Activated CD4-positive, alpha-beta memory T cell treated with anti-CD3 and anti-CD28 coated beads, Interleukin-2, amount 10 ng/mL, durations not matched to agents 7 days and 5 days (primary cell): Measurements from ENCODE around the gene VPS35. TPM values are rescaled to one million over a fixed set of nuclear protein-coding genes. Genes with fewer than 3 reads are reported as not detected.

ENCODE experiments used
- CTCF ChIA-PET: fragments of 350-600 bp; sonication (Branson Sonifier 250); formaldehyde crosslinking; loops from one replicate; lab custom pipeline; 2021; ENCODE audit warnings: antibody characterized with exemption, inconsistent platforms; lab: Charles Lee
- POLR2A ChIA-PET: fragments of 350-600 bp; sonication (Branson Sonifier 250); formaldehyde crosslinking; loops from one replicate; lab custom pipeline; 2021; ENCODE audit warnings: antibody characterized with exemption; lab: Charles Lee
- DNase-seq: peaks from one replicate; pipeline ENCODE4 v3.0.0-alpha.2; 2020
- H3K27ac Mint-ChIP-seq: one replicate; pipeline ENCODE4 v1.8.0; 2021; ENCODE audit warnings: mild to moderate bottlenecking, mixed read lengths
- H3K27me3 Mint-ChIP-seq: one replicate; pipeline ENCODE4 v1.8.0; 2021; ENCODE audit warnings: mixed read lengths
- H3K36me3 Mint-ChIP-seq: one replicate; pipeline ENCODE4 v1.8.0; 2021; ENCODE audit warnings: low read depth, mixed read lengths
- H3K4me1 Mint-ChIP-seq: one replicate; pipeline ENCODE4 v1.8.0; 2021; ENCODE audit warnings: mixed read lengths
- H3K4me3 Mint-ChIP-seq: one replicate; pipeline ENCODE4 v1.8.0; 2021; ENCODE audit warnings: mild to moderate bottlenecking, mixed read lengths
- H3K9me3 Mint-ChIP-seq: one replicate; pipeline ENCODE4 v1.8.0; 2021; ENCODE audit warnings: mixed read lengths
- total RNA-seq, 2 experiments: library from RNA; stranded (reverse); gene quantifications; one replicate each; pipeline ENCODE4 v1.2.3, GENCODE V29; 2021

VPS35 gene
- total RNA-seq, 2 experiments from 2014 or later = 86.8 to 89.4 TPM

DNA sequence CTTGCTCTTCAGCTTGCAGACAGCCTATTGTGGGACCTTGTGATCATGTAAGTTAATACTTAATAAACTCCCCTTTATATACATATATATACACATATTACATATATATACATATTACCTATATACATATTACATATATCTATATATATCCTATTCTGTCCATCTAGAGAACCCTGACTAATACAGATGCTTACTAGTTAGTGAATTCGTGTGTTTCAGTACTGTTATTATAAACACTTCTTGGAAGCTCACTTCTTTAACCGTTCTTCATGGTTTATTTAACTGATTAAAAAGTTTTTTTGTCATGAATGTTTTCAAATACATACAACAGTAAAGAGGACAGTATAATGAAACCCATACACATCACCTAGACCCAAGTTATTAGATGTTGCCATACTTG, 13.1 kb upstream of the VPS35 start:
- CTCF ChIA-PET = no interaction called here
- Mint-ChIP-seq H3K36me3 (peaks cover 23% of the 10 kb centered on the region), H3K27me3 (no peaks in the 10 kb centered on the region), H3K4me3 (no peak overlapping the region), H3K27ac (no peak overlapping the region), H3K9me3 (no peaks in the 10 kb centered on the region), H3K4me1 (peaks cover 13% of the 10 kb centered on the region)
- DNase-seq = no peak
- POLR2A ChIA-PET = no interaction called here

DNA sequence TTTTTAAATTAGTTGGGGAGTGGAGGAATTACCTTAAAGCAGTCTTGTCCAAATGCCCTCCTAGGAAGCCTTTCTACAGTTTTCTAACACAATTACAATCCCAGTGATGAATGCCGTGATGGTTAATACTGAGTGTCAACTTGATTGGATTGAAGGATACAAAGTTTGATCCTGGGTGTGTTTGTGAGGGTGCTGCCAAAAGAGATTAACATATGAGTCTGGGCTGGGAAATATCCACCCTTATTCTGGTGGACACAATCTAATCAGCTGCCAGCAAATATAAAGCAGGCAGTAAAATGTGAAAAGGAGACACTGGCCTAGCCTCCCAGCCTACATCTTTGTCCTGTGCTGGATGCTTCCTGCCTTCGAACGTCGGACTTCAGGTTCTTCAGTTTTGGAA, 12.6 kb upstream of the VPS35 start:
- H3K27me3 Mint-ChIP-seq = no peaks in the 10 kb centered on the region
- no peak overlapping the region for H3K27ac Mint-ChIP-seq
- DNase-seq = no peak
- peaks cover 25% of the 10 kb centered on the region for H3K36me3 Mint-ChIP-seq
- no peak overlapping the region for H3K4me3 Mint-ChIP-seq
- H3K4me1 Mint-ChIP-seq = peaks cover 9% of the 10 kb centered on the region
- POLR2A ChIA-PET = no interaction called here
- H3K9me3 Mint-ChIP-seq = no peaks in the 10 kb centered on the region
- CTCF ChIA-PET = no interaction called here

DNA sequence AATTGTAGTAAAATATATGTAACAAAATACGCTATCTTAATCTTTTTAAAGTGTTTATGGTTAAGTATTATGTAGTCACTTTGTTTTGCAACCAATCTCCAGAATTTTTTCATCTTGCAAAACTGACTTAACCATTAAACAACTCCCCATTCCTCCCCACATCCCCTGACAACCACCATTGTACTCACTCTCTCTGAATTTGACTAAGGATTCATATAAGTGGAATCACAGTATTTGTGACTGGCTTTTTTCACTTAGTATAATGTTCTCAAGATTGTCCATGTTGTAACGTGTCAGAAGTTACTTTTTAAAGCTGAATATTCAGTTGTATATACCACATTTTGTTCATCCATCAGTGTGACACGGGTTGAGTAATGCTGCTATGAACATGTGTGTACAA, 11.1 kb upstream of the VPS35 start:
- H3K27me3 Mint-ChIP-seq = no peaks in the 10 kb centered on the region
- ChIA-PET POLR2A (interaction anchor here (1.0 to 1.6 kb wide), 3 partner anchors 10 to 126 kb away, joined by 3 to 5 read pairs (median 4); partner anchors contain the start of gene ORC6), CTCF (interaction anchor here (0.8 kb wide), 1 partner anchor 8 kb away, joined by 3 read pairs; no protein-coding TSS in a partner anchor)
- no peak overlapping the region for H3K4me3 Mint-ChIP-seq
- H3K36me3 Mint-ChIP-seq = peaks cover 36% of the 10 kb centered on the region
- DNase-seq = no peak
- peaks cover 7% of the 10 kb centered on the region for H3K4me1 Mint-ChIP-seq
- H3K9me3 Mint-ChIP-seq = no peaks in the 10 kb centered on the region
- no peak overlapping the region for H3K27ac Mint-ChIP-seq

DNA sequence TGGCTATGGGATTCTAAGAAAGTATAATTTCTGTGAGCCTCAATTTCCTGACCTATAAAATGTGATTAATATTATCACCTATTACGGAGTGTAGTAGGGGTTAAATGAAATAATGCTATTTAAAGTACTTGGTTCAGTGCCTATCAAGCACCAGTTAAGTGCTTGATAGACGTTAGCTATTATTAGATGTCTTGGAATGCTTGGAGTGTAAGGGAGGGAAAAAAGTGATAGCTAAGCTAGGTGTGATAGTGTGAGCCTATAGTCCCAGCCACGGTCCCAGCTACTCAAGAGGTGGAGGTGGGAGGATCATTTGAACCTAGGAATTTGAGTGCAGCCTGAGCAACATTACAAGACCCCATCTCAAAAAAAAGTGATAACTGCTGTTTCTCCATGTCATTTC, 8.0 kb upstream of the VPS35 start:
- no peak for DNase-seq
- Mint-ChIP-seq H3K4me3 (no peak overlapping the region), H3K27me3 (no peaks in the 10 kb centered on the region), H3K4me1 (peaks cover 4% of the 10 kb centered on the region), H3K9me3 (no peaks in the 10 kb centered on the region), H3K36me3 (peaks cover 45% of the 10 kb centered on the region), H3K27ac (no peak overlapping the region)
- ChIA-PET CTCF (interaction anchor here (0.9 kb wide), 1 partner anchor 23 kb away, joined by 4 read pairs; no protein-coding TSS in a partner anchor), POLR2A (no interaction called here)

DNA sequence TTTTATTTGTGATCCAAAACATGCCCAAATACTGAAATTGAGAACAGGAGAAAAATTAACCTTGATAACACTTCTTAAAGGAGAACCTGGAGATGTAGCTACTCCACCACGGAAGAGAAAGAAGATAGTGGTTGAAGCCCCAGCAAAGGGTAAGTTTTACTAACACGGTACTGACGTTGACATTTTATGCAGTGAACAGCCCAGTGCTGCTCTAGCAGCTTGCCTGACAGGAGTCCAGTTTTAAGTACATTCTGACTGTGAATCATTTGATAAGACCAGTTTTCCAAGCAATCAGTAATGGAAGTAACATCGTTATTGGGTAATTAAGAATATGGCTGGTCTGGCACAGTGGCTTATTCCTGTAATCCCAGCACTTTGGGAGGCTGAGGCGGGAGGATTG, 7.0 kb upstream of the VPS35 start:
- Mint-ChIP-seq H3K4me1 (no peaks in the 10 kb centered on the region), H3K27me3 (no peaks in the 10 kb centered on the region), H3K9me3 (no peaks in the 10 kb centered on the region), H3K4me3 (no peak overlapping the region), H3K27ac (no peak overlapping the region), H3K36me3 (peaks cover 55% of the 10 kb centered on the region)
- DNase-seq = no peak
- ChIA-PET POLR2A (no interaction called here), CTCF (no interaction called here)

DNA sequence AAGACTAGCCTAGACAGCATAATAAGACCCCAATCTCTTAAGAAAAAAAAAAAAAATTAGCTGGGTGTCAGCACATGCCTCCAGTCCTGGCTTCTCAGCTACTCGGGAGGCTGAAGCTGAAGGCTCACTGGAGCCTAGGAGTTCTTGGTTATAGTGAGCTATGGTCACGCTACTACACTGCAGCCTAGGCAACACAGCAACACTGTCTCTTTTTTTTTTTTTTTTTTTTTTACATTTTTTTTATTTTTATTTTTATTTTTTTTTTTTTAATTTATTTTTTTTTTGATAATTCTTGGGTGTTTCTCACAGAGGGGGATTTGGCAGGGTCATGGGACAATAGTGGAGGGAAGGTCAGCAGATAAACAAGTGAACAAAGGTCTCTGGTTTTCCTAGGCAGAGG, 4.6 kb upstream of the VPS35 start:
- POLR2A ChIA-PET = no interaction called here
- DNase-seq = no peak
- peaks cover 50% of the 10 kb centered on the region for H3K36me3 Mint-ChIP-seq
- no peak overlapping the region for H3K27ac Mint-ChIP-seq
- H3K9me3 Mint-ChIP-seq = no peaks in the 10 kb centered on the region
- CTCF ChIA-PET = interaction anchor here (0.9 to 1.2 kb wide), 2 partner anchors 20 to 280 kb away, joined by 3 to 4 read pairs; partner anchors contain the start of gene DNAJA2
- H3K4me3 Mint-ChIP-seq = no peak overlapping the region
- no peaks in the 10 kb centered on the region for H3K27me3 Mint-ChIP-seq
- no peaks in the 10 kb centered on the region for H3K4me1 Mint-ChIP-seq

DNA sequence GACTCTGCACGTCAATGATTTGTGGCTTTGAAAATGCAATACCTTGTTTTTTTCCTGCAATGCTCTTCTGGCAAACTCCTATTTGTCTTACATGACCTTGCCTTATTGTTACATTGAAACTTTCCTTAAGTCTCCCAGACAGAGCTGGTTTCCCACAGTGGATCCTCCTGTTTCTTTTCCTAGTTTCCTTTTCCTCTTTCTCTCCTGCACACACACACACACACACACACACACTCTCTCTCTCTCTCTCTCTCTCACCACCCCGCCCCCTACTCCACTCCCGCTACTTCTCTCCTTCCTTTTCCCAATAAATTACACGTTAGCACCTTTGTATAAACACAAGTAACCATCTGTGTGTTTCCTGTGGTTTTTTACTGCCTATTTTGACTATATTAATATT, 2.7 kb upstream of the VPS35 start:
- Mint-ChIP-seq H3K27me3 (no peaks in the 10 kb centered on the region), H3K4me3 (no peak overlapping the region), H3K36me3 (peaks cover 42% of the 10 kb centered on the region), H3K4me1 (peaks cover 16% of the 10 kb centered on the region), H3K9me3 (no peaks in the 10 kb centered on the region), H3K27ac (no peak overlapping the region)
- no peak for DNase-seq
- ChIA-PET POLR2A (interaction anchor here (1.2 to 4.0 kb wide), 4 partner anchors 71 to 281 kb away, joined by 3 to 30 read pairs (median 14); partner anchors contain the start of genes C16orf87 and SHCBP1), CTCF (interaction anchor here (0.8 to 3.9 kb wide), 5 partner anchors 8 to 138 kb away, joined by 3 to 32 read pairs (median 3); no protein-coding TSS in a partner anchor)

DNA sequence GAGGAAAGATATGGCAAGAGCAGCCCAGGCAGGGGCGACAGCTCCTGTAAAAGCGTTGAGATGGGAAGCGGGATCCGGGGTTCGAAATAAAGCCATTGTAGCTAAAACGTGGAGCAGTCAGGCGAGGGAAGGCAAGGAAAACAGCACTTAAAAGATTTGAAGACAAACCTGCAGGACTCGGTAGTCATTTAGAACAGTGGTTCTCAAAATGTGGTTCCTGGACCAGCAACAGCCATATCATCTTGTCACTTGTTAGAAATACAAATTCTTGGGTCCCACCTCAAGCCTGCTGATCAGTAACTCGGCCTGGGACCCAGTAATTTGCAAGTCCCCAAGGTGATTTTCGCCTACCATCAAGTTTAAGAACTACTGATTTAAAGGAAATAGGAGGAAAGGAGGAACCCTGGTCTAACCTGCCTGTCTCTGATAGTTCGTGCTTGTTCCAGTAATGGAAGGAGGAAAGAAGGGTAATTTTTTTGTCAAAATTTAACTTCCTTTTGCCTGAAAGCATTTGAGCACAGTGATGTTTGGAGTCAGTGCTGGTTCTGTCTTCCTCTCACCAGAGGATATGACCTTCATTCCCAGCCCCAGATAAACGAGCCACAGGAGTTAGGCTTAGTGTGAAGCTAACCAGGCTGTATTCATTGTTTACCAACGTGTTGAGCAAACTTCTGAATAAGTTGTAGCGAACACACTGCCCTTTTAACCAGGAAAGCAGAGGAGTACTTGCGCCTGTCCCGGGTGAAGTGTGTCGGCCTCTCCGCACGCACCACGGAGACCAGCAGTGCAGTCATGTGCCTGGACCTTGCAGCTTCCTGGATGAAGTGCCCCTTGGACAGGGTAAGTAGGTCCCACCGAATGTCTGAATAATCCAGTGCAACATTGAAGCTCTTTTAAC, 1.6 kb upstream of the VPS35 start:
- no peak for DNase-seq
- CTCF ChIA-PET = interaction anchor here (1.2 to 3.9 kb wide), 5 partner anchors 13 to 240 kb away, joined by 3 to 32 read pairs (median 4); partner anchors contain the start of gene C16orf87
- H3K4me1 Mint-ChIP-seq = peaks cover 21% of the 10 kb centered on the region
- H3K27me3 Mint-ChIP-seq = no peaks in the 10 kb centered on the region
- no peak overlapping the region for H3K4me3 Mint-ChIP-seq
- no peak overlapping the region for H3K27ac Mint-ChIP-seq
- POLR2A ChIA-PET = interaction anchor here (0.6 to 4.0 kb wide), 15 partner anchors 9 to 284 kb away, joined by 3 to 30 read pairs (median 3); partner anchors contain the start of genes C16orf87, DNAJA2, GPT2 and SHCBP1
- no peaks in the 10 kb centered on the region for H3K9me3 Mint-ChIP-seq
- peaks cover 36% of the 10 kb centered on the region for H3K36me3 Mint-ChIP-seq

DNA sequence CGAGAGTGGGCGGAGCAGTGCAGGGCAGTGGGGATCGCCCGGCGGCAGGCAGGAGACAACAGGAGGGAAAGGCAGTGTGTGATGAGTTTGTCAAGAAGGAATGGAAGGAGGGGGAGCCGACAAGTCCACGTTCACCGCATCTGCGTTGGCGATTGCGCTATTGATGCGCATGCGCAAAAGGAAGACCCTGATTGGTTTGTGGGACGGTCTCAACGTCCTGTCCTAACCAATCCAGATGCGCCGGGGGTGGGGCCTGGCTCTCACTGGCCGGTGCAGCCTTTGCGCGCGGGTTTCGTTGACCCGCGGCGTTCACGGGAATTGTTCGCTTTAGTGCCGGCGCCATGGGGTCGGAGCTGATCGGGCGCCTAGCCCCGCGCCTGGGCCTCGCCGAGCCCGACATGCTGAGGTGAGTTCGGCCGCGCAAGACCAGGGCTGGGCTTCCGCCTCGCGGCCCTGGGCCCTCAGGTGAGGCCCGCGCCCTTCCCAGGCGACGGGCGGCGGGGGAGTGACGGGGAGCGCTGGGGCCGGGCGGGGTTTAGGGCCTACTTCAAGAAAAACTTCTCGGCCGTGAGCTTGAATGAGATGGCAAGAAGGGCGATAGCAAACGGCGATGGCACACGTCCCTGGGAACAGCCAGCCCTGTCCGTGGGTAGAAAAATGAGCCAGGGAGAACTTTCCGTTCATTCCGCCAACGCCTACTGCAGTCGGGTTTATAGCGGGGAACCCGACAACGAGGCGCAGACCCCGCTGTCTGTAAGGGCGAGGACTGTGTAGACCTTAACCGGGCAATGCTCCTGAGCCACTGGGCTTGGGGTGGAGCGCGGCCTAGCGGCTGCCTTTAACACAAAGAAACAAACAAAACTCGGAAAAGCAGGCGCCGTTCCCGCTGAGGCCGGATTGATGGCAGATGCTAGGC, 645 bp upstream of the VPS35 start, which contains the start of gene ORC6:
ORC6 (plus strand) TSS at position 295 of the 916 bp plus-strand sequence; CDS start at position 342, 47 bp downstream.
- POLR2A ChIA-PET = interaction anchor here (0.6 to 4.0 kb wide), 14 partner anchors 10 to 284 kb away, joined by 3 to 30 read pairs (median 4); partner anchors contain the start of genes C16orf87, DNAJA2, GPT2 and SHCBP1
- Mint-ChIP-seq H3K36me3 (peaks cover 27% of the 10 kb centered on the region), H3K4me1 (peaks cover 27% of the 10 kb centered on the region), H3K27me3 (no peaks in the 10 kb centered on the region), H3K9me3 (no peaks in the 10 kb centered on the region), H3K27ac (no peak within 1 kb of the TSS), H3K4me3 (no peak within 1 kb of the TSS)
- peak; percentile 96 for DNase-seq
- CTCF ChIA-PET = interaction anchor here (0.7 to 3.9 kb wide), 5 partner anchors 11 to 241 kb away, joined by 3 to 32 read pairs (median 3); partner anchors contain the start of gene C16orf87

DNA sequence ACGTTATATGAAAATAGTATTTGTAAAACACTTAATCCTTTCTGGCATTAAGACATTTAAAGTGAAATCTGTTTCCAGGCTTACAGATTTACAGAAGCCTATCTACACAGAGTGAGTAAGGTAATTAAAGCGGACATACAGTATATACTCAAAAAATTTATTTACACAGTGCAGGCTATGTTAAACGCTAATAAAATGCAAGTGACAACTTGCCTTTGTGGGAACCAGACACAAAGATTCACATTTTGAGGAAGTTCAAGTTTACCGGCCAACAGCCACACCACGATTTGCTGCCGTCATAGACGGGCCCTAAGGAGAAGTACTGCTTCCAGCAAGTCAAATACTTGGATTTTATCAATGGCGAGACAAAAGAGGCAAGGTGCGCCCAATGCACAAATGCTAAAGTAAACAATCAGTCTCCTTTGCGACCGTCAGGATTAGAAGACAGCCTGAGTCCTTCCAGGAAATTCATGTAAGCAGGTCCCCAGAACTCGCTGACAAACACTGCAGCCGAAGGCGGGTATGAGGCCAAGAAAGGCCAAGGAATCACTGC, 801 bp downstream of the VPS35 start:
- CTCF ChIA-PET = interaction anchor here (2.3 kb wide), 1 partner anchor 14 kb away, joined by 13 read pairs; no protein-coding TSS in a partner anchor
- Mint-ChIP-seq H3K27me3 (no peaks in the 10 kb centered on the region), H3K4me3 (no peak overlapping the region), H3K36me3 (peaks cover 25% of the 10 kb centered on the region), H3K9me3 (no peaks in the 10 kb centered on the region), H3K4me1 (peaks cover 30% of the 10 kb centered on the region), H3K27ac (no peak overlapping the region)
- POLR2A ChIA-PET = no interaction called here
- no peak for DNase-seq

DNA sequence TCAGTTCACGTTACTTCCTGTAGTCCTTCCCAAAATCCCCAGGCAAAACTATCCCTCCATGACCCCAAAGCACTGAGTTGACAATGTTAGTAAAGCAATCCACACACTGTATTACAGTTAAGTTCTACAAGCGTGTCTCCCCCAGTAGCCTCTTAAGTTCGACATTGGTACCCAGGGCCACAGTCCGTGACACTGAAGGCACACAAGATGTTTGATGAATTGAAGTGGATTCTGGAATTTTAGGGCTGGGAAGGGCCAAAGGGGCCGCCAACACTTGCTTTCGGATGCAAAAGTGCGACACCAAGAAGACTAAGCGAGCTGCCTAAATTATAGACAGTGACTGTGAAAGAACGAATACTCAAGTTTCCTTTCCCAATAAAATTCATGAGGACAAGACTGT, 1.5 kb downstream of the VPS35 start:
- Mint-ChIP-seq H3K27me3 (no peaks in the 10 kb centered on the region), H3K36me3 (peaks cover 21% of the 10 kb centered on the region), H3K4me1 (peaks cover 31% of the 10 kb centered on the region), H3K9me3 (no peaks in the 10 kb centered on the region), H3K27ac (no peak overlapping the region), H3K4me3 (no peak overlapping the region)
- no peak for DNase-seq
- POLR2A ChIA-PET = interaction anchor here (1.2 to 2.1 kb wide), 2 partner anchors 10 to 67 kb away, joined by 5 to 10 read pairs; partner anchors contain the start of gene SHCBP1
- CTCF ChIA-PET = interaction anchor here (2.3 kb wide), 1 partner anchor 14 kb away, joined by 13 read pairs; no protein-coding TSS in a partner anchor
